Naive thymus-derived CD4-positive, alpha-beta T cell (primary cell): ENCODE data around the gene FAM131C. TPM values are rescaled to one million over a fixed set of nuclear protein-coding genes. Genes with fewer than 3 reads are reported as not detected.

Experiments used
- ATAC-seq: fragments of 150-1000 bp; cut with Tn5 transposase; 2 replicates; pipeline ENCODE4 v1.10.0; 2021; ENCODE audit warnings: mild to moderate bottlenecking, moderate library complexity
- CTCF ChIA-PET: fragments of 350-600 bp; sonication (Branson Sonifier 250); formaldehyde crosslinking; loops from one replicate; lab custom pipeline; 2021; ENCODE audit warnings: antibody characterized with exemption; lab: Charles Lee
- POLR2A ChIA-PET: fragments of 350-600 bp; sonication (Branson Sonifier 250); formaldehyde crosslinking; loops from one replicate; lab custom pipeline; 2021; ENCODE audit warnings: antibody characterized with exemption, inconsistent platforms; lab: Charles Lee
- DNase-seq, 9 donors: peaks; one replicate each; pipeline versions ENCODE4 v3.0.0 to v3.0.0-alpha.2; 2020 to 2022; ENCODE audit warnings: mixed read lengths in 1 of 9
- H3K27ac ChIP-seq: one replicate; pipeline ENCODE4 v1.7.0; 2013; ENCODE audit warnings: mild to moderate bottlenecking, low read depth, low read length, moderate library complexity
- H3K27me3 ChIP-seq, 2 donors: one replicate each; pipeline ENCODE4 v1.7.0; 2013; ENCODE audit warnings: low read length in 2 of 2, mild to moderate bottlenecking in 2 of 2, moderate library complexity in 2 of 2; ENCODE audit not compliant: control insufficient read depth in 2 of 2, insufficient read depth in 2 of 2
- H3K36me3 ChIP-seq, 3 experiments: 1 replicate in 2 of 3; 2 replicates in 1 of 3; pipeline ENCODE4 v1.7.0; 2013; ENCODE audit warnings: low read length in 3 of 3, mild to moderate bottlenecking in 3 of 3, moderate library complexity in 1 of 3; ENCODE audit not compliant: insufficient read depth in 3 of 3, control insufficient read depth in 2 of 3
- H3K4me1 ChIP-seq, 2 donors: one replicate each; pipeline ENCODE4 v1.7.0; 2013; ENCODE audit warnings: low read length in 2 of 2, mild to moderate bottlenecking in 2 of 2, moderate library complexity in 1 of 2; ENCODE audit not compliant: control insufficient read depth in 2 of 2, insufficient read depth in 2 of 2
- H3K4me3 ChIP-seq: 2 replicates; pipeline ENCODE4 v1.7.0; 2013; ENCODE audit warnings: mild to moderate bottlenecking, low read length
- H3K9me3 ChIP-seq, 3 experiments: 1 replicate in 2 of 3; 2 replicates in 1 of 3; pipeline ENCODE4 v1.7.0; 2013; ENCODE audit warnings: low read length in 3 of 3; ENCODE audit not compliant: control insufficient read depth in 2 of 3
- H3K27ac Mint-ChIP-seq, 9 donors: one replicate each; pipeline ENCODE4 v1.8.0; 2020 to 2022; ENCODE audit warnings: mixed read lengths in 9 of 9, mild to moderate bottlenecking in 8 of 9, moderate library complexity in 5 of 9, inconsistent platforms in 2 of 9
- H3K27me3 Mint-ChIP-seq, 5 donors: one replicate each; pipeline ENCODE4 v1.8.0; 2021 to 2022; ENCODE audit warnings: mixed read lengths in 5 of 5, mild to moderate bottlenecking in 1 of 5
- H3K36me3 Mint-ChIP-seq, 5 donors: one replicate each; pipeline ENCODE4 v1.8.0; 2020 to 2022; ENCODE audit warnings: mixed read lengths in 5 of 5, mild to moderate bottlenecking in 3 of 5, inconsistent platforms in 1 of 5
- H3K4me1 Mint-ChIP-seq, 7 donors: one replicate each; pipeline ENCODE4 v1.8.0; 2020 to 2022; ENCODE audit warnings: mixed read lengths in 7 of 7, mild to moderate bottlenecking in 3 of 7, inconsistent platforms in 1 of 7
- H3K4me3 Mint-ChIP-seq, 10 donors: one replicate each; pipeline ENCODE4 v1.8.0; 2020 to 2022; ENCODE audit warnings: mild to moderate bottlenecking in 10 of 10, mixed read lengths in 10 of 10, moderate library complexity in 6 of 10, inconsistent platforms in 2 of 10
- H3K9me3 Mint-ChIP-seq, 11 donors: one replicate each; pipeline ENCODE4 v1.8.0; 2020 to 2022; ENCODE audit warnings: mixed read lengths in 11 of 11, mild to moderate bottlenecking in 4 of 11, inconsistent platforms in 1 of 11, moderate library complexity in 1 of 11
- intact Hi-C, 2 donors: fragments of 100-400 bp; cut with micrococcal nuclease; formaldehyde crosslinking; loops; one replicate each; pipeline ENCODE4 v1.15.1; 2023
- polyA plus RNA-seq, 2 donors: library from polyadenylated mRNA; unstranded; fragments of 300-500 nt; fragmentation: Illumina TruSeq; gene quantifications; one replicate each; pipeline ENCODE4 v1.2.3, GENCODE V29; 2021
- total RNA-seq, 6 experiments: library from RNA in 5 of 6; stranded (reverse) in 5 of 6; gene quantifications; 1 replicate in 5 of 6; 2 replicates in 1 of 6; pipeline ENCODE4 v1.2.3 and lab custom pipeline; 2021 to 2026

The FAM131C gene
- total and polyA plus RNA-seq, 7 experiments from 2014 or later = 1.3 TPM; not detected in 6

DNA sequence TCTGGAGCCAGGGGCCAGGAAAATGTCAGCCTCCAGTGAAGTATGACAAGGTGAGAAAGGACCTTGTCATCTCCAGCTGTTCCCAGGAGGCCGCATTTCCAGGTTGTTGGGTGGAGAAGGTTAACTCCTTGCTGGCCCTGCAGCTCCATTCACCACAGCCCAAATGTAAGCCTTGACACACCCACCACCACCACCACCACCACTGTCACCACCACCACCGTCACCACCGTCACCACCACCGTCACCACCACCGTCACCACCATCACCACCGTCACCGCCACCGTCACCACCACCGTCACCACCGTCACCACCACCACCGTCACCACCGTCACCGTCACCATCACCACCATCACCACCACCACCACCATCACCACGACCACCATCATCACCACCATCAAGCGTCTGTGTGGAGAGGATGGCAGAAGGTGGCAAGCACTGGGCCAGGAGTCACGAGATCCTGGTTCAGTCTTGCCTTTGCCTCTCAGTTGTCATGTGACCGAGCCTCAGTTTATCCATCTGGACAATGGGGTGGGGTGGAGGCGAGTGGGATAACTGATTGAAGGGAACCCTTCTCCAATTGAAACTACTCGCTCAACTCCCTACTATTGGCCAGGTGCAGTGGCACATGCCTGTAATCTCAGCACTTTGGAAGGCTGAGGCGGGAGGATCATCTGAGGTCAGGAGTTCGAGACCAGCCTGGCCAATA is 21.2 kb upstream of the FAM131C start:
- Mint-ChIP-seq H3K36me3 (no peaks in the 10 kb centered on the region), H3K9me3 (no peaks in the 10 kb centered on the region), H3K4me3 (no peak overlapping the region), H3K4me1 (peaks cover 0 to 8% (median 0%) of the 10 kb centered on the region in 7 donors), H3K27me3 (peaks cover 0 to 11% (median 6%) of the 10 kb centered on the region in 5 donors), H3K27ac (peak overlapping the region in 1 of 9 donors; percentile 33)
- POLR2A ChIA-PET = no interaction called here
- Histone ChIP-seq H3K36me3 (no peaks in the 10 kb centered on the region), H3K27me3 (no peaks in the 10 kb centered on the region), H3K9me3 (no peaks in the 10 kb centered on the region), H3K4me1 (no peaks in the 10 kb centered on the region), H3K4me3 (no peak overlapping the region), H3K27ac (no peak overlapping the region)
- intact Hi-C loops = no loop called here
- CTCF ChIA-PET = no interaction called here
- DNase-seq = no peak
- no peak for ATAC-seq

DNA sequence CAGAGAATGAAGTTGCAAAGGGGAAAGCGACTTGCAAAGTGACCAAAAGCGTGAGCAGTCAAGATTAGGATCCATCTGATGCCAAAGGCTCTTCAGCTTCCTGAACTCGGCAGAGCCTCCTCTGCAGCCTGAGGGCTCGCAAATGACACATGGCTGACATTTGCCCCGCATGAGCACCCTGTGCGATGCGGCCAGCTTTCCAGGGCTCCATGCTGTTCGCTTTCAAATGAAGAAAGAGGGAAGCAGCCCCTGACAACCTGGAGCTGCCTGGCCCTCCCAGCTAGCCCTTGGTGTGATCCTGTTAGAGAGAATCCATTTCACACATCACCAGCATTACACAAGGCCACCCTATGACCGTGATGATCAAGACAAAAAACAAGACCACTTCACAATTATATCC is 20.2 kb upstream of the FAM131C start:
- CTCF ChIA-PET = no interaction called here
- Histone ChIP-seq H3K9me3 (no peaks in the 10 kb centered on the region), H3K27me3 (no peaks in the 10 kb centered on the region), H3K36me3 (no peaks in the 10 kb centered on the region), H3K27ac (no peak overlapping the region), H3K4me1 (no peaks in the 10 kb centered on the region), H3K4me3 (no peak overlapping the region)
- no peak overlapping the region for H3K4me3 Mint-ChIP-seq
- POLR2A ChIA-PET = no interaction called here
- H3K36me3 Mint-ChIP-seq = no peaks in the 10 kb centered on the region
- H3K9me3 Mint-ChIP-seq = no peaks in the 10 kb centered on the region
- peaks cover 0 to 8% (median 0%) of the 10 kb centered on the region in 7 donors for H3K4me1 Mint-ChIP-seq
- intact Hi-C loops = no loop called here
- peaks cover 0 to 11% (median 6%) of the 10 kb centered on the region in 5 donors for H3K27me3 Mint-ChIP-seq
- H3K27ac Mint-ChIP-seq = no peak overlapping the region
- no peak for DNase-seq
- no peak for ATAC-seq

DNA sequence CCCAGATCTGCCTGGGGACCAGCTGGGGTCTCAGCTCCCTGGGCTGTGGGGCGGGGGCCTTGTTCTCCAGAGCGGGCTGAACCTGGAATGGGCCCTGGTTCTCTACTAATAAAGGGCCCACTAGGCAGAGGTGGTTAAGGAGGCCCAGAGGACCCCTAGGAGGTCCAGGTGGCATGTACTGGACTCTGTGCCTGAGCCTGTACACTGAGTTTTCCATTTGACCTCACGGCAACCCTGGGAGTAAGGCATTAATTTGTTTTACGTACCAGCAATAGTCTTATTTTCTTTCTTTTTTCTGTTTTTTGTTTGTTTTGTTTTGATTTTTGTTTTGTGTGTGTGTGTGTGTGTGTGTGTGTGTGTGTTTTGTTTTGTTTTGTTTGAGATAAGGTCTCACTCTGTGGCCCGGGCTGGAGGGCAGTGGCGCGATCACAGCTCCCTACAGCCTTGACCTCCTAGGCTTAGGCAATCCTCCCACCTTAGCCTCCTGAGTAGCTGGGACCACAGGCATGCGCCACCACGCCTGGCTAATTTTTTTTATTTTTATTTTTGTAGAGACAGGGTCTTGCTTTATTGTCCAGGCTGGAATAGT is 19.6 kb upstream of the FAM131C start:
- H3K4me1 ChIP-seq = no peaks in the 10 kb centered on the region
- Mint-ChIP-seq H3K9me3 (no peaks in the 10 kb centered on the region), H3K36me3 (no peaks in the 10 kb centered on the region), H3K27ac (no peak overlapping the region), H3K27me3 (peaks cover 0 to 11% (median 6%) of the 10 kb centered on the region in 5 donors), H3K4me3 (no peak overlapping the region), H3K4me1 (peaks cover 0 to 8% (median 0%) of the 10 kb centered on the region in 7 donors)
- no peak for ATAC-seq
- CTCF ChIA-PET = no interaction called here
- no peak for DNase-seq
- H3K36me3 ChIP-seq = no peaks in the 10 kb centered on the region
- no peaks in the 10 kb centered on the region for H3K27me3 ChIP-seq
- intact Hi-C loops = no loop called here
- POLR2A ChIA-PET = no interaction called here
- no peak overlapping the region for H3K4me3 ChIP-seq
- no peaks in the 10 kb centered on the region for H3K9me3 ChIP-seq
- H3K27ac ChIP-seq = no peak overlapping the region

DNA sequence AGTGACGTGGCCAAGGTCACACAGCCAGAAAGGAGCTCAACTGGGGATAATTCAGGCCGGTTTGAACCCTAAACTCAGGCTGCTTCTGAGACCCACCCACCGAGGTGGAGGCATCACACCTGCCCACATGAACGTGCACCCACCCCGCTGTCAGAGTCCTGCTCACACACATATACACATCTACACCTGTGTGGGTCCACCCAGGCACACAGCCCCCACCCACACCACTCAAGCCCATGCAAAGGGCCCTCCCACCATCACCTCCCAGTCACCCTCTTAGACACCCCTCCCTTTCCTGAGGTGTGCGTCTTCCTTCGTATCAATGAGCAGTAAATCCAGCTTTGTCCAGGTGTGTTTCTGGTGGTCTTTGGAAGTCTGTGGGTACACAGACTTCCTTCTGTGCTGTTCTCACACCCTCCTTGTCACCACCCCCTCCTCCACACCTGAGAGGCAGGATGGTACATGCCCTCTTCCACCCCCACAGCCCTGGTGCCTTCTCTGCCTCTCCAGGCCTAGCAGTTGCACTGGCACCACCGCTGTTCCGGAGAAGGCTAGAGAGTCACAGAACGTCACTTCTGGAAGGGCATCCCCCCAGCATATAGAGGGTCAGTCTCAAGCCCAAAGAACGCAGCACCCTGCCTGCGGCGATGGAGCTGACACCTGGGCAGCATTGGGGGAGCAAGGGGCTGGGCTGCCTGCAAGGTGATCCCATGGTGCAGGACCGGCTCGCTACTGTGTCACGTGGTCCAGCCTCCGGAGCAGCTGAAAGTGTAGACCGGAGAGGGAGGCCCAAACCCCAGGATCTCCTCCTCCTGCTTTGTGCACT is 18.9 kb upstream of the FAM131C start:
- Histone ChIP-seq H3K36me3 (no peaks in the 10 kb centered on the region), H3K27me3 (no peaks in the 10 kb centered on the region), H3K4me3 (no peak overlapping the region), H3K9me3 (no peaks in the 10 kb centered on the region), H3K27ac (no peak overlapping the region), H3K4me1 (no peaks in the 10 kb centered on the region)
- DNase-seq = no peak
- intact Hi-C loops = no loop called here
- Mint-ChIP-seq H3K9me3 (no peaks in the 10 kb centered on the region), H3K4me1 (peaks cover 0 to 8% (median 0%) of the 10 kb centered on the region in 7 donors), H3K27ac (no peak overlapping the region), H3K27me3 (peaks cover 0 to 11% (median 6%) of the 10 kb centered on the region in 5 donors), H3K4me3 (no peak overlapping the region), H3K36me3 (no peaks in the 10 kb centered on the region)
- no peak for ATAC-seq
- CTCF ChIA-PET = no interaction called here
- POLR2A ChIA-PET = no interaction called here

DNA sequence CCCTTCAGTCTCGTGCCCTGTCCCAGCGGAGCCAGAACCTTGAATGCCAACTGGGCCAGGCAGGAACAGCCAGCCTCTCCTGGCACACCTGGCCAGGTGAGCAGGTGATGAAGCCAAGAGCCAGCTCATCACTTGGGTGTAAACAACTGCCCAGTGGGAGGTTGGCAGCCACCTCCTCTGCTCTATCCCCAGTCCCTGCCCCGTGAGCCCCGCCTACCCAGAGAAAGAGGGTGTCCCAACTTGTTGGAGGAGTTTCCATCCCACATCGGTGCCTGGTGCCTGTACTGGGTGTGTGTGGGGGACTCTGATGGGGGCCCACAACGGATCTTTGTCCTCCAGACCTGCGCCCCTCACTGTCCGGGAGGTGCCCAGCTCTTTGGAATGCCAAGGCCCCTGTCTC is 17.8 kb upstream of the FAM131C start:
- POLR2A ChIA-PET = no interaction called here
- CTCF ChIA-PET = no interaction called here

DNA sequence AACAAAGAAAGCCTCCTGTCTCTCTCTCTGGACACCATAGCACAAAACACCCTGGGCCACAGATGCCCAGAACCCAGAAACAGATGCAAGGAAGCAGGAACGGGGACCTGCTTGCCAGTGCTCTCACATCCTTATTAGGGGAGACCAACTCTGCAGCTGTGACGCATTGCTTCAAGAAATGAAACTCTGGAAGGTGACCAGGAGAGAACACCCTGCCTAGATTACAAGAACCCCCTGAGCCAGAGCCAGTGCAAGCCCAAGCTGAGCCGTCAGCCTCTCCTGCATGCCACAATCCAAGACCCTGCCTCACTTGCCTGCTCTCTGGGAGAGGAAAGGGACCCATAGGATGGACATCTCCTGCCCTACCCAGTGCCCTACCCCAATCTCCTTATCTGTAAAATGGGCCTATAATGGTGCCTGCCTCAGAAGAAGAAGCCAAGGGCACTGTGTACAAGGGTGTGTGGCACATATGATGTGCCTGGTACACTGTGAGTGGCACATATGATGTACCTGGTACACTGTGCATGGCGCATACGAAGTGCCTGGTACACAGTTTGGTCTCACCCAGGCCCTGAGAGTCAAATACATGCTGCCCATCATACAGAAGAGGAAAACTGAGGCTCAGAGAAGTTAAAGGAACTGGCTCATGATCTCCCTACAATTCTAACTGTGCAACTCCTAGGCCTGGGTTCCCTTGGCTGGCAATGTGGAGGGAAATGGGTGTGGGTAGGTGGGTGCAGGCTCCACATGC is 16.8 kb upstream of the FAM131C start:
- Histone ChIP-seq H3K36me3 (no peaks in the 10 kb centered on the region), H3K9me3 (no peaks in the 10 kb centered on the region), H3K27ac (no peak overlapping the region), H3K27me3 (no peaks in the 10 kb centered on the region), H3K4me3 (no peak overlapping the region), H3K4me1 (no peaks in the 10 kb centered on the region)
- intact Hi-C loops = no loop called here
- no peaks in the 10 kb centered on the region for H3K36me3 Mint-ChIP-seq
- H3K4me1 Mint-ChIP-seq = peaks cover 0 to 8% (median 0%) of the 10 kb centered on the region in 7 donors
- no peak overlapping the region for H3K4me3 Mint-ChIP-seq
- no peaks in the 10 kb centered on the region for H3K27me3 Mint-ChIP-seq
- H3K27ac Mint-ChIP-seq = no peak overlapping the region
- DNase-seq (no peak), ATAC-seq (peak; percentile 27)
- POLR2A ChIA-PET = no interaction called here
- H3K9me3 Mint-ChIP-seq = no peaks in the 10 kb centered on the region
- CTCF ChIA-PET = interaction anchor here (1.4 kb wide), 1 partner anchor 11 kb away, joined by 3 read pairs; no protein-coding TSS in a partner anchor

More for the DNA sequence above, 17.8 kb upstream of the FAM131C start:
- ATAC-seq = no peak
- no peaks in the 10 kb centered on the region for H3K36me3 ChIP-seq
- no peaks in the 10 kb centered on the region for H3K36me3 Mint-ChIP-seq
- no peak for DNase-seq
- peaks cover 0 to 5% (median 2%) of the 10 kb centered on the region in 5 donors for H3K27me3 Mint-ChIP-seq
- no peak overlapping the region for H3K4me3 ChIP-seq
- no peaks in the 10 kb centered on the region for H3K9me3 Mint-ChIP-seq
- peaks cover 0 to 8% (median 0%) of the 10 kb centered on the region in 7 donors for H3K4me1 Mint-ChIP-seq
- H3K27ac Mint-ChIP-seq = no peak overlapping the region
- H3K27me3 ChIP-seq = no peaks in the 10 kb centered on the region
- no peaks in the 10 kb centered on the region for H3K9me3 ChIP-seq
- H3K4me1 ChIP-seq = no peaks in the 10 kb centered on the region
- no peak overlapping the region for H3K27ac ChIP-seq
- intact Hi-C loops = no loop called here
- no peak overlapping the region for H3K4me3 Mint-ChIP-seq
